ENCODE measurements around the gene ISG20L2. TPM values are rescaled to one million over a fixed set of nuclear protein-coding genes. Genes with fewer than 3 reads are reported as not detected.
A peak's percentile ranks its signal among the peaks of the same experiment; 100 is the strongest.

Gene ISG20L2
- total RNA-seq, 2 experiments from 2014 or later, result 48.4 to 65.2 TPM

DNA sequence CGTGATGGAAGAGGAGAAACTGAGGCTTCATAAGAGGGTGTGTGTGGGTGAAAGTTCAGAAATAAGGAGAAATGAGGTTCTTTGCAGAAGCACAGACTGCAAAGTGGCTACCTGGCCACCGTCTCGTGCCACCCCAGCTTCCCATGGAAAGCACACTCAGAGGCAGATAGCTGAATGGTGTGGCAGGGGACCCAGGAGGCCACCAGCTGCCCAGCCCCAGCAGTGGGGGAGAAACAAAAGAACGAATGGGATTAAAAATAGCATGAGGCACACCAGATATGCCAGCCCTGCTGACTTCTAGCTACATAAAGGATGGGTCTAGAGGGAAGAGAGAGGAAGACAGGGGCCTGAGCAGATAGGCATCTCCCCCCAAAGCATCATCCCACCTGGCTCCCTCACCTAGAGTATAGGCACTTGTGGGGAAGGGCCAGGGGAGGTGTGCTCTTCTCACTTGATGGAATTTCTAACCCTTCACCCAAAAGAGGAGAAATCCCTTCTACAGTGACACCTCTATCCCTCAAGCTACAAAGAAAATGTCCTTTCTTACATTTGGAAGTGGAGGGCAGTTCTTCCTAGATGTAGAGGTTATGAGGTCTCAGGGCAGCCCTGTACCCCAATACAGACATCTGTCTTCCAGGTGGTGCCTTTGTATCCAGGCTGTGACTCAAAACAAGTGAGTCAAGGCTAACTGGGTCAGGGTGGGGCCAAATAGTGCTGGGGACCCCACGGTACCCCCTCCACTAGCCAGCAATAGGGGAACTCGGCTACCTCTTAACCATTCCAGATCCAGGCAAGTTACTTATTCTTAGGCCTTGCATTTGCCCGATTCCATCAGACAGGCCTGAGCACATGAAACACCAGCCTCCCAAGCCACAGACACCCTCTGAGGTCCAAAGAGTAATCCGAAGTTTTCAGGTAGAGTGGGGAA lies 19.4 kb upstream of the ISG20L2 start:
- peaks cover 51% of the 10 kb centered on the region for H3K4me1 Mint-ChIP-seq
- peaks cover 59% of the 10 kb centered on the region for H3K36me3 Mint-ChIP-seq (ENCODE audit: low read depth)
- ChIA-PET CTCF (interaction anchor here (0.6 to 1.8 kb wide), 5 partner anchors 18 to 388 kb away, joined by 3 to 13 read pairs (median 4); partner anchors contain the start of genes ISG20L2 and METTL25B), POLR2A (interaction anchor here (0.5 kb wide), 1 partner anchor 110 kb away, joined by 3 read pairs; no protein-coding TSS in a partner anchor)
- intact Hi-C loops (cut with DNase I, micrococcal nuclease), result loop anchor here in 1 of 2 experiments (10.0 kb wide), 1 partner anchor 893 kb away; the partner anchor contains the start of genes GON4L and SYT11
- no peaks in the 10 kb centered on the region for H3K9me3 Mint-ChIP-seq (ENCODE audit: low read depth)
- peak overlapping the region; percentile 98 for H3K4me3 Mint-ChIP-seq
- ATAC-seq, result no peak
- no peaks in the 10 kb centered on the region for H3K27me3 Mint-ChIP-seq
- DNase-seq, result no peak
- peak overlapping the region; percentile 96 for H3K27ac Mint-ChIP-seq

DNA sequence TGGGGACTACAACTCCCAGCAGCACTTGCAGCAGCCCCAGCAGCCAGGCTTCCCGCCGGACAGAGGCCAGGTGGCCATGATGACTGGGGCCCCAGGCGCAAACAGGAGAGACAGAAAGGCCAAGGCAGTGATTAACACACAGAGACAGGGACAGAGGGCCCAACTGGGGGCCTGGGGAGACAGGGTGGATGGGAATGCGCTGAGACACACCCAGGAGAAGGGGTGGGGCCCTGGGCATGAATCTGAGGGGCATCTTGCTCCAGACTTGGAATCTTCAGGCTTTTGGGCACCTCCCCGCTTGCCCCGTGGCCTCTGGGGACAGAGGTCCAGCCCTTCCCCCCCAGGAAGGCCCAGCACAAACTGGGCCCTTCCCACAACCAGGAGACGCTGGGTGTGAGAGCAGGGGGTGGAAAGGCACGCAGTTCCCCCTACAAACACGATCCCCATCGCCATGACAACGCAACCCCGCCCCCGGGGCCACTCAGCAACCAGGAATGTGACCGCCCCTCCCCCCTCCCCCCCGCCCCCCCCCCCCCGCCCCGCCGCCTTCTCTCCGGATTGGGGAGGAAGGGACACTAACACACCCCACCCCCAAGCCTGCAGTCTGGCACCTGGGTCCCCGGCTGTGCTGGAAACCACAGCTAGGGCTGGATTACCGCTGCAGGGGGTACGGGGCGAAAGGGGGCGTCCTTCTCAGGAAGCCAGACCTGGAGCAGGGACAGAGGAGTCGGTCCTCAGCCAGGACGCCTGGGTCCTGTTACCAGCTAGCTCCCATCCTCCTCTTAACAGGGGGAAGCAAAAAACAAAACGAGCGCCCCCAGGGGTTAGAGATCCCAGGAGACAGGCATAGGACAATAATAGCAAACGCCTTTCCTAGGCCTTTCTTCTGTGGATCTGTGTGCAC lies 18.4 kb upstream of the ISG20L2 start:
- Mint-ChIP-seq H3K4me1 (peaks cover 57% of the 10 kb centered on the region), H3K9me3 (ENCODE audit: low read depth) (no peaks in the 10 kb centered on the region), H3K4me3 (peak overlapping the region; percentile 98), H3K27me3 (no peaks in the 10 kb centered on the region), H3K36me3 (ENCODE audit: low read depth) (peaks cover 67% of the 10 kb centered on the region), H3K27ac (peak overlapping the region; percentile 96)
- intact Hi-C loops (cut with DNase I, micrococcal nuclease), result loop anchor here in 1 of 2 experiments (10.0 kb wide), 1 partner anchor 892 kb away; the partner anchor contains the start of genes GON4L and SYT11
- no peak for ATAC-seq
- POLR2A ChIA-PET, result interaction anchor here (0.6 to 0.7 kb wide), 2 partner anchors 19 to 25 kb away, joined by 3 to 5 read pairs; partner anchors contain the start of genes ISG20L2 and METTL25B
- CTCF ChIA-PET, result interaction anchor here (1.2 to 1.8 kb wide), 2 partner anchors 19 to 21 kb away, joined by 4 to 13 read pairs; partner anchors contain the start of genes ISG20L2 and METTL25B
- peak; percentile 82 for DNase-seq

DNA sequence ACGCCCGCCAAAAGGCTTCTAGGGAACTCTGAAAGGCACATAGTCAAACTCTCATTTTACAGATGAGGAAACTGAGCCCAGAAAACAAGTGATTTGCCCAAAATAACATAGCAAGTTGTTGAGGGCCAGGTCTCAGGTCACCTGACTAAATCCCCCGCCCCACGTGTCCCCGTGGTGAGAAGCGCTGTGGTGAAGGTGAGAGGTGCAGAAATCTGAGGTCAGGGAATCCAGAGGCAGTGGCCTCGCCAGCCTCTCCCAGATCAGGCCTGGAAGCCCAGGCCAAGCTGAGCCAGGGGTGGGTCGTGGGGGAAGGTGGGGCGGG lies 17.8 kb upstream of the ISG20L2 start:
- CTCF ChIA-PET, result interaction anchor here (1.0 to 1.6 kb wide), 2 partner anchors 21 to 114 kb away, joined by 3 read pairs; partner anchors contain the start of genes NTRK1 and PRCC
- intact Hi-C loops (cut with DNase I, micrococcal nuclease), result loop anchor here in 1 of 2 experiments (10.0 kb wide), 1 partner anchor 892 kb away; the partner anchor contains the start of genes GON4L and SYT11
- DNase-seq (no peak), ATAC-seq (no peak)
- Mint-ChIP-seq H3K36me3 (ENCODE audit: low read depth) (peaks cover 72% of the 10 kb centered on the region), H3K27me3 (no peaks in the 10 kb centered on the region), H3K9me3 (ENCODE audit: low read depth) (no peaks in the 10 kb centered on the region), H3K4me1 (peaks cover 64% of the 10 kb centered on the region), H3K27ac (peak overlapping the region; percentile 88), H3K4me3 (peak overlapping the region; percentile 98)
- POLR2A ChIA-PET, result no interaction called here

DNA sequence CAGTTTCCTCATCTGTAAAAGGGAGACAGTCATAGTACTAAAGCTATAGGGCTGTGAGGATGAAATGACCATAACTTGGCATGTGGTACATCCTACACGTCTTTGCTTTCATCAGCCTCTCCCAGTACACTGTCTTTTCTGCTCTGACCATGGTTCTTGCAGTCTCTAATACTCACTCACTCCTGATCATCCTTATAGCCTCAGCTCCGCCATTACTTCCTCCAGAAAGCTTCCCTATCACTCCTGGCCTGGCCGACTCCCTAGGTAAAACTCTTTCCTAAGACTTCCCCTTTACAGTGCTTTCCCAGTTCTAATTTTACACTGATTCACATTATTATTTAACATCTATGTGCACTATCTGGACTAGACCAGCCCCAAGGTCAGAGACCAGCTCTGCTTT lies 17.3 kb upstream of the ISG20L2 start:
- ATAC-seq, result no peak
- Mint-ChIP-seq H3K27ac (peak overlapping the region; percentile 88), H3K36me3 (ENCODE audit: low read depth) (peaks cover 77% of the 10 kb centered on the region), H3K4me3 (peak overlapping the region; percentile 98), H3K9me3 (ENCODE audit: low read depth) (no peaks in the 10 kb centered on the region), H3K4me1 (peaks cover 66% of the 10 kb centered on the region), H3K27me3 (no peaks in the 10 kb centered on the region)
- ChIA-PET CTCF (interaction anchor here (1.0 to 1.6 kb wide), 2 partner anchors 21 to 115 kb away, joined by 3 read pairs; partner anchors contain the start of genes NTRK1 and PRCC), POLR2A (no interaction called here)
- no peak for DNase-seq
- intact Hi-C loops (cut with DNase I, micrococcal nuclease), result loop anchor here in 1 of 2 experiments (10.0 kb wide), 1 partner anchor 891 kb away; the partner anchor contains the start of genes GON4L and SYT11

DNA sequence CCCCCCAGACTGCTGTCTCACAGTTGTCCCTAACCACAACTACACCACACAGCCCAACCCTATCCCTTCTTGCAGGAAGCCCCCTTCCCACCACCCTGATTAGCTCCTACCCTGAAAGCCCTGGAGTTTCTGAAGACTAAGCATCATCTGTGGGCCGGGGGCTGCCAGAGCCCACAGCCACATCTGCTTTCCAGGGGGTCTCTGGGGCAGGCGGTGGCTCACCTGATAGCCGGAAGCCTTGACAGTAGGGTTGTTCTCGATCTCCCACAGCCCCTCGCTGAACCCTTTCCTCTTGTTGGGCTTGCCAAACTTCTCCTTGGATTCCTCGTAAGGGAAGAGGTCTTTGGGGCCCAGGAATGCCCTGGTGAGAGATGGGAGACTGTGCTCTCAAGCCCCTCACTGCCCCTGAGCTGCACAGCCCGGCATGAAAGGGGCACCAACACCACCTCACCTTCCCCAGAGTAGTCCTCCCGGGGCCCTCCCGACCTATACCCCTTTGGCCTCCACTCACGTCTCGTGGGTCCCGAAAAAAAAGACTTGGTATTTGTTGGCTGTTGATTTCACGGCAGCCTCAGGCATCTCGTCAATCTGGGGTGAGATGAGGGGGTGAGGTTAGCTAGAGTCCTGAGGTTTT lies 16.3 kb upstream of the ISG20L2 start:
- ATAC-seq (no peak), DNase-seq (no peak)
- Mint-ChIP-seq H3K4me1 (peaks cover 69% of the 10 kb centered on the region), H3K9me3 (ENCODE audit: low read depth) (no peaks in the 10 kb centered on the region), H3K36me3 (ENCODE audit: low read depth) (peaks cover 74% of the 10 kb centered on the region), H3K27me3 (no peaks in the 10 kb centered on the region), H3K4me3 (no peak overlapping the region), H3K27ac (peak overlapping the region; percentile 27)
- ChIA-PET POLR2A (no interaction called here), CTCF (interaction anchor here (1.6 kb wide), 1 partner anchor 22 kb away, joined by 3 read pairs; the partner anchor contains the start of gene PRCC)
- intact Hi-C loops (cut with DNase I, micrococcal nuclease), result loop anchor here in 1 of 2 experiments (5.0 to 10.0 kb wide), 2 partner anchors 392 to 890 kb away; partner anchors contain the start of genes ETV3, GON4L and SYT11

DNA sequence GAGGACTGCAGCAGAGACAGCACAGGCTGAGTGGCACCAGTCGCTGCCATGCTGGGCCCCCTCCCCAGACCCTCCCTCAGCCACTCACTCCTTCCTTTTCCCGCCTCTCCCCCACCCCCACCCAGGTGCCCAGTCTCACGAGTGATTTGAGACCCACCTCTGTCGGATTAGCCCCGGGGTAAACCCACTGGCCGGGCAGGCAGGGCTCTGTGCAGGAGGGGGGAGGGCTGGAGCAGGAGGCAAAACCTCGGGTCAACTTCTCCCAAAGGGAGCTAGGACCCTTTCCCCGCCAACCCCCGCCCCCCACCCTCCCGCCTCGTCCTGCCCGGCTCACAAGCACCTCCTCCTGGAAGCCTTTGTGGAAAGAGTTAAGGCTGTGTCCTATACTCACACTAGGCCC lies 15.8 kb upstream of the ISG20L2 start:
- no peaks in the 10 kb centered on the region for H3K9me3 Mint-ChIP-seq (ENCODE audit: low read depth)
- peak overlapping the region; percentile 27 for H3K27ac Mint-ChIP-seq
- no peaks in the 10 kb centered on the region for H3K27me3 Mint-ChIP-seq
- no peak for DNase-seq
- intact Hi-C loops (cut with DNase I, micrococcal nuclease), result loop anchor here in 1 of 2 experiments (5.0 to 10.0 kb wide), 2 partner anchors 393 to 890 kb away; partner anchors contain the start of genes ETV3, GON4L and SYT11
- ChIA-PET POLR2A (interaction anchor here (0.8 kb wide), 1 partner anchor 8 kb away, joined by 3 read pairs; no protein-coding TSS in a partner anchor), CTCF (no interaction called here)
- H3K4me3 Mint-ChIP-seq, result no peak overlapping the region
- H3K4me1 Mint-ChIP-seq, result peaks cover 71% of the 10 kb centered on the region
- ATAC-seq, result no peak
- H3K36me3 Mint-ChIP-seq (ENCODE audit: low read depth), result peaks cover 70% of the 10 kb centered on the region

DNA sequence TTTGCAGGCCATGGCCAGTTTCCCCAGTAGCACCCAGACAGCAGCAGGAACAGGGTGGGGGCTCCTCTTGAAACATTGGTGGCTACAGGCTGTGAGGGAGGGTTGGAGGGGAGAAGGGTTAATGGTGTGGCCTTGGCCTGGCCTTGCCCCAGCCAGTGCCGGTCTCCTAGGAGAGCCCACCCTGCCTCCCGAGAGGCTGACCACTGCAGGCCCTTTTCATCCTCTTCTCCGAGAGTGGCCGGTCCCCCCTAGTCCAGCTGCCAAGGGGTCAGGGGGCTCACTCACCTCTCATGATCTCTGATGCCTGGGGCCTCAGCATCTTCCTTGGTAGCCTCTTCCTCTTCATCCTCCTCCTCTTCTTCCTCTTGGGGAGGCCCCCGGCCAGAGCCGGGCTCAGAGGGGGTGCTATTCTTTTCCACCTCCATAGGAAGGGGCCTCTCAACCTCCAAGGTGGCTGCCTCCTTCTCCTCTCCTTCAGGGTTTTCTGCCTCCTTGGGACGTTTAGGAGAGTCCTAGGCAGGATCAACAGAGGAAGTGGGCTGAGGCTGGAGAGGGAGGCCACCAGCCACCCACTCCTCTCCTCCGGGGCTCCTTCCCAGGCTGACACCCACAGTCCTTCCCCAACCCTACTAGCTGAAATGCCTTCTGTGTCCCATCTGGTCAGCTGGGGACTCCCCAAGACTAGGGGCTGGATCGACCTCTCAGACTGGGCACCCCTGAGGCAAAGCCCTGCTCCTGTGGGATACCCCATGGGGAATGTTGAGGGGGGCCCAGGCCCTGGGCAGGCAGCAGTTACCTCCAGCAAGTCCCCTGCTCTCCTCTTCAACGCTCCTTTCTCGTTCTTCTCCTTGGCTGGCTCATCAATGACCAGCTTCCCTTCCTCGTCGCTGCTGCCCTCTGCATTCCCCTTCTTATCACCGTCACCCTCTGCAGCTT lies 15.1 kb upstream of the ISG20L2 start:
- no peaks in the 10 kb centered on the region for H3K27me3 Mint-ChIP-seq
- ATAC-seq (no peak), DNase-seq (no peak)
- CTCF ChIA-PET, result interaction anchor here (2.8 to 4.7 kb wide), 3 partner anchors 8 to 24 kb away, joined by 19 to 73 read pairs (median 21); partner anchors contain the start of genes HDGF, ISG20L2, METTL25B and PRCC
- H3K27ac Mint-ChIP-seq, result peak overlapping the region; percentile 94
- intact Hi-C loops (cut with DNase I, micrococcal nuclease), result loop anchor here in 1 of 2 experiments (5.0 to 10.0 kb wide), 2 partner anchors 394 to 889 kb away; partner anchors contain the start of genes ETV3, GON4L and SYT11
- peaks cover 72% of the 10 kb centered on the region for H3K4me1 Mint-ChIP-seq
- peak overlapping the region; percentile 10 for H3K4me3 Mint-ChIP-seq
- H3K9me3 Mint-ChIP-seq (ENCODE audit: low read depth), result no peaks in the 10 kb centered on the region
- H3K36me3 Mint-ChIP-seq (ENCODE audit: low read depth), result peaks cover 69% of the 10 kb centered on the region
- POLR2A ChIA-PET, result interaction anchor here (0.8 to 1.1 kb wide), 2 partner anchors 9 to 24 kb away, joined by 3 to 4 read pairs; partner anchors contain the start of gene PRCC

DNA sequence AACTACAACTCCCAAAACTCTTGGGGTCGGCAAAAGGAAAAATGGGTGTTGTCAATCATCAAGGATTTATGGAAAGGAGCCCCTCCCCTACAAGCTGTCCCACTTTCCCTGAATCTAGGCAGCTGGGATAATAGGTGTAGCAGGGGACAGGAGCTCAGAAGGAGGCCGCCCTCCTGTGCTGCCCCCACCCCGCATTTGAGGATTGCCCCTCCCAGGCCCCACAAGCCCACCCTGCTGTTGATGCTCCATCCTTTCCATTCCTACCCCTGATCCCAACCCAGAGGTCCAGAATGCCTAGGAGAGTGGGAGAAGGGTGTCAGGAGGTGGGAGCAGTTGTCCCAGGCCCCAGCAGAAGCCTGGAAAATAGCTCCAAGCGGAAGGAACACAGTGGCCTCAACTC lies 14.2 kb upstream of the ISG20L2 start:
- Mint-ChIP-seq H3K36me3 (ENCODE audit: low read depth) (peaks cover 72% of the 10 kb centered on the region), H3K9me3 (ENCODE audit: low read depth) (no peaks in the 10 kb centered on the region), H3K4me1 (peaks cover 66% of the 10 kb centered on the region), H3K27me3 (no peaks in the 10 kb centered on the region), H3K27ac (peak overlapping the region; percentile 94), H3K4me3 (peak overlapping the region; percentile 10)
- ATAC-seq, result no peak
- CTCF ChIA-PET, result interaction anchor here (2.8 to 4.7 kb wide), 3 partner anchors 9 to 24 kb away, joined by 19 to 73 read pairs (median 21); partner anchors contain the start of genes HDGF, ISG20L2, METTL25B and PRCC
- POLR2A ChIA-PET, result interaction anchor here (0.9 to 1.1 kb wide), 2 partner anchors 9 to 25 kb away, joined by 3 to 4 read pairs; partner anchors contain the start of genes HDGF and PRCC
- intact Hi-C loops (cut with DNase I, micrococcal nuclease), result loop anchor here in 1 of 2 experiments (5.0 to 10.0 kb wide), 2 partner anchors 394 to 888 kb away; partner anchors contain the start of genes ETV3, GON4L and SYT11
- DNase-seq, result no peak

DNA sequence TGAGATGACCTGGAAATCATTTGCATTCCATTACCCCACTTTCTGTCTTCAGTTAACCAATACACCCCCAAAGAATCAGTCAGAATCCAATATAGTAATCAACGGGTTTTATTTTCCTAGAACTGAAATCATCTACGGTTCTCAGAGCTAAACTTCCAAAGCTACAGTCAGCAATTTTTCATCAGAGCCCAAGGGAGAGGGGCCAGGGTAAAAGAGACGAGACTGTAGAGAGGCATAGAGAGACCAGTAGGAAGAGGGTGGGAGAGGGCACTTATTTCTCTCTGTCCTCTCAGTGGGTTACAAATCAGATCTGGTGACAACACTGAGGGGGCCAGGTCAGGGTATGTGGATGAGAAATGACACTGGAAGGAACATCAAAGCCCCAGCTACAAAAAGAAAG lies 13.5 kb upstream of the ISG20L2 start:
- peak overlapping the region; percentile 94 for H3K27ac Mint-ChIP-seq
- H3K36me3 Mint-ChIP-seq (ENCODE audit: low read depth), result peaks cover 73% of the 10 kb centered on the region
- peak overlapping the region; percentile 98 for H3K4me3 Mint-ChIP-seq
- ATAC-seq (peak; percentile 4), DNase-seq (peak; percentile 46)
- intact Hi-C loops (cut with DNase I, micrococcal nuclease), result loop anchor here in 1 of 2 experiments (5.0 to 10.0 kb wide), 2 partner anchors 395 to 887 kb away; partner anchors contain the start of genes ETV3, GON4L and SYT11
- H3K27me3 Mint-ChIP-seq, result no peaks in the 10 kb centered on the region
- CTCF ChIA-PET, result interaction anchor here (1.7 to 4.7 kb wide), 5 partner anchors 10 to 27 kb away, joined by 5 to 73 read pairs (median 19); partner anchors contain the start of genes HDGF, ISG20L2, METTL25B and PRCC
- H3K9me3 Mint-ChIP-seq (ENCODE audit: low read depth), result no peaks in the 10 kb centered on the region
- POLR2A ChIA-PET, result interaction anchor here (0.8 to 1.9 kb wide), 6 partner anchors 10 to 26 kb away, joined by 3 to 42 read pairs (median 10); partner anchors contain the start of genes HDGF, ISG20L2, METTL25B and PRCC
- peaks cover 59% of the 10 kb centered on the region for H3K4me1 Mint-ChIP-seq

Data from activated CD4-positive, alpha-beta T cell treated with anti-CD3 and anti-CD28 coated beads for 36 hours (primary cell).